ENCODE measurements around the gene OGDH. TPM values are rescaled to one million over a fixed set of nuclear protein-coding genes. Genes with fewer than 3 reads are reported as not detected.

The OGDH gene
- total and polyA plus RNA-seq, 3 donors from 2014 or later = 82.4 to 95.1 (median 87.0) TPM

DNA sequence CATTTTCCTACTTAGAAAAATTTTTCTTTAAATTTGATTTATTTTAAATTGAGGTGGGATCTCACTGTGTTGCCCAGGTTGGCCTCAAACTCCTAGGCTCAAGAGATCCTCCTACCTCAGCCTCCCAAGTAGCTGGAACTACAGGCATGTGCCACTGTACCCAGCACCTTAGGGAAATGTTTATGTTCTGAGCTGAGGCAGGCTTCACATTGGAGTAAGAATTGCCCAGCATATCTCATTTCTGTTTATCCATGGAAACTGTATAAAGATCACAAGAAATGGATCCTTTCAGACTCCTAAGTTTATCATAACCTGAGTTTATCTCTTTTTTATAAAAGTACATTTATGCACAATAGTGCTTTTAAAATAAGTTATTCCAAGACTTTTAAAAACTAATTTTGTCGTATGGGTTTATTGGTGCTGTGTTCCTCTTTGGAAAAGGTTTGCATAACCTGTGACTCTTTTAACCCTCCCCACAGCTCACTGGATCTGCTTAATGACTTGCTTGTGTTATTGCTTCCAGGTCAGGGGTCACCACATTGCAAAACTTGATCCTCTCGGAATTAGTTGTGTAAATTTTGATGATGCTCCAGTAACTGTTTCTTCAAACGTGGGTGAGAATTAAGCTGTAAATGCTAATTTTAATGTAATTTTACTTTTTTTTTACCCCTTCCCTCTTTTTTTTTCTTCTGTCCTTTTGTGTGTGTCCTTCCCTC, 40.7 kb downstream of the OGDH start:
- intact Hi-C loops (cut with DNase I; ENCODE audit: low total_unique reads) = no loop called here
- no peaks in the 10 kb centered on the region for H3K27me3 ChIP-seq
- no peaks in the 10 kb centered on the region for H3K9me3 ChIP-seq
- no peak for TF ChIP-seq POLR2A (IDR thresholded peaks at IDR 0.05)
- TF ChIP-seq, protein P1, sequence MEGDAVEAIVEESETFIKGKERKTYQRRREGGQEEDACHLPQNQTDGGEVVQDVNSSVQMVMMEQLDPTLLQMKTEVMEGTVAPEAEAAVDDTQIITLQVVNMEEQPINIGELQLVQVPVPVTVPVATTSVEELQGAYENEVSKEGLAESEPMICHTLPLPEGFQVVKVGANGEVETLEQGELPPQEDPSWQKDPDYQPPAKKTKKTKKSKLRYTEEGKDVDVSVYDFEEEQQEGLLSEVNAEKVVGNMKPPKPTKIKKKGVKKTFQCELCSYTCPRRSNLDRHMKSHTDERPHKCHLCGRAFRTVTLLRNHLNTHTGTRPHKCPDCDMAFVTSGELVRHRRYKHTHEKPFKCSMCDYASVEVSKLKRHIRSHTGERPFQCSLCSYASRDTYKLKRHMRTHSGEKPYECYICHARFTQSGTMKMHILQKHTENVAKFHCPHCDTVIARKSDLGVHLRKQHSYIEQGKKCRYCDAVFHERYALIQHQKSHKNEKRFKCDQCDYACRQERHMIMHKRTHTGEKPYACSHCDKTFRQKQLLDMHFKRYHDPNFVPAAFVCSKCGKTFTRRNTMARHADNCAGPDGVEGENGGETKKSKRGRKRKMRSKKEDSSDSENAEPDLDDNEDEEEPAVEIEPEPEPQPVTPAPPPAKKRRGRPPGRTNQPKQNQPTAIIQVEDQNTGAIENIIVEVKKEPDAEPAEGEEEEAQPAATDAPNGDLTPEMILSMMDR (IDR thresholded peaks at IDR 0.05) = no peak
- no peak overlapping the region for H3K4me3 ChIP-seq
- no peak for DNase-seq
- 90 to 96% methylated on average over 3 of the region's 3 CpGs for WGBS, 2 donors
- no peaks in the 10 kb centered on the region for H3K36me3 ChIP-seq (ENCODE audit: low read depth, missing control alignments)
- no peak overlapping the region for H3K27ac ChIP-seq
- peaks cover 4% of the 10 kb centered on the region for H3K4me1 ChIP-seq

DNA sequence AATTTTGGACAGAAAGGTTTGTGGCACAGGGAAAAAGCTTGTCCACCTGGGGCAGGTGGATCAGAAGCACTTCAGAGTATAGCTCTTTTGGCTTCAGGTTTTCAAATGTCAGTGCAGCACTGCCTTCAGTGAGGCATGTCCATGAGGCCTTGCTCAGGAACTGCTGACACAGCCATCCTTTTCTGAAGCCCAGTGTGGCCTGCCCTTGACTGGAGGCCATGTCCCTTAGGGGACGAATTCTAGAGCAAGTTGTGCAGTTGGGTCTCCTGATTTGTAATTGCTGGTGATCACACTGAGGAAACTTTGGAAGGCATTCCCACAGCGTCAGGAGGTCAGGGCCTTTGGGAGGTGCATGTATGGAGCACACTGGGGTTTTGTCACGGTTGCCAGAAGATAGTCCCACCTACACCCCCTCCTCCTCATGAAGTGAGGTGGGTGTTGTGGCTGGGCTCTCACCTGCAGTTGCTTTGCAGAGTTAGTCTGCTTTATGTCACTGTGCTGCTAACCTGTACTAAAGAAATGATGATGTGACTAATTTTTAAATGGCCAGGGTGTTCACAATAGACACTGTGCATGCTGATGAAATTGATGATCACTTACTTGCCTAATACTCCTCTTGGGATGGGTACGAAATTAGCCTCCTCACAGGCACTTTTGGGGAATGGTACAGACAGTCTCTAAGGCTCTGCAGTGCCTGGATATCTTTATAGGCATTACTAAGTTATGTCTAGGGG, 41.7 kb downstream of the OGDH start:
- H3K27me3 ChIP-seq = no peaks in the 10 kb centered on the region
- intact Hi-C loops (cut with DNase I; ENCODE audit: low total_unique reads) = no loop called here

DNA sequence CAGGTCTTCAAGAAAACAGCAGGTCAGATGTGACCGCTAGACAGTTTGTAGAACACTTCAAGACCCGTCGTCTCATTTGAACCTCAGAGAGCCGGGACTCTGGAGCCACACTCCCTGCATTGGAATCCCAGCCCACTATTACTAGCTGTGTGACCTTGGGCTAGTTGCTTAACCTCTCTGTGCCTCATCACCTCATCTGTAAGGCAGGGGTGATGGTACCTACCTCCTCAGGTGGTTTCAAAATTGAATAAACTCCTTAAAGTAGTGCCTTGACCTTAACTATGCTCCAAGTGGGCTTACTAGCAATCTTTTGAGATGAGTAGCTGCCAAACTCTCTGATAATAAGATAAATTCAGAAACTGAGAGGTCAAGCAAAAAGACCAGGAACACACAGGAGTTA, 43.8 kb downstream of the OGDH start:
- intact Hi-C loops (cut with DNase I; ENCODE audit: low total_unique reads) = no loop called here
- Histone ChIP-seq H3K9me3 (no peaks in the 10 kb centered on the region), H3K27ac (no peak overlapping the region), H3K27me3 (no peaks in the 10 kb centered on the region), H3K4me3 (no peak overlapping the region), H3K36me3 (ENCODE audit: low read depth, missing control alignments) (no peaks in the 10 kb centered on the region), H3K4me1 (no peaks in the 10 kb centered on the region)
- 93 to 95% methylated on average over 4 of the region's 4 CpGs for WGBS, 2 donors
- no peak for TF ChIP-seq POLR2A (IDR thresholded peaks at IDR 0.05)
- TF ChIP-seq, protein P1 (IDR thresholded peaks at IDR 0.05) = no peak
- no peak for DNase-seq

More for the DNA sequence above, 41.7 kb downstream of the OGDH start:
- H3K27ac ChIP-seq = no peak overlapping the region
- WGBS, 2 donors = 67 to 68% methylated on average over 4 of the region's 4 CpGs
- peaks cover 4% of the 10 kb centered on the region for H3K4me1 ChIP-seq
- no peaks in the 10 kb centered on the region for H3K36me3 ChIP-seq (ENCODE audit: low read depth, missing control alignments)
- H3K4me3 ChIP-seq = no peak overlapping the region
- no peaks in the 10 kb centered on the region for H3K9me3 ChIP-seq
- no peak for DNase-seq
- TF ChIP-seq, protein P1 (IDR thresholded peaks at IDR 0.05) = no peak

DNA sequence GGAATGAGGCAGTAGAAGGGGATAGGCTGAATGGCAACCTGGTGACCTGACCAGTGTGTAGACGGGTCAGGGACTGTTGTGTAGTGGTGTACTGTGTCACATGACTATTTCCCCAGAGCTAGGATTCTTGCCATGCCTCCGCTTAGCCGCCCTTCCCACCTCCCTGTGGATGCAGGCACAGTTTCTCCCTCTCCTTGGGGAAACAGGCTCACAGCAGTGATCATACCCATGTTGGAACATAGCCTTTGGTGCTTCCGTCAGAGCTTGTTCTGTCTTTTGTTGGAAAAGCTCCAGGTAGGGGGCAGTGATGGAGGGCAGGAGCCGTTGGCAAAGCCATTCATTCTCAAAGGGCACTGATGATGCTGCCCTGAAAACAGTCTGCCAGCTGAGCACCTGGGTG, 44.3 kb downstream of the OGDH start:
- no peaks in the 10 kb centered on the region for H3K36me3 ChIP-seq (ENCODE audit: low read depth, missing control alignments)
- intact Hi-C loops (cut with DNase I; ENCODE audit: low total_unique reads) = no loop called here
- no peaks in the 10 kb centered on the region for H3K9me3 ChIP-seq
- WGBS, 2 donors = 69 to 88% methylated on average over 5 of the region's 5 CpGs
- no peak overlapping the region for H3K27ac ChIP-seq
- TF ChIP-seq, protein P1 (IDR thresholded peaks at IDR 0.05) = no peak
- TF ChIP-seq POLR2A (IDR thresholded peaks at IDR 0.05) = no peak
- H3K4me1 ChIP-seq = no peaks in the 10 kb centered on the region
- no peak overlapping the region for H3K4me3 ChIP-seq
- no peaks in the 10 kb centered on the region for H3K27me3 ChIP-seq
- no peak for DNase-seq

Measured in testis (tissue), 3 donors.